ENCODE data around the gene RFK. TPM values are rescaled to one million over a fixed set of nuclear protein-coding genes. Genes with fewer than 3 reads are reported as not detected.

RFK gene
- total RNA-seq, 1 donor from 2014 or later = 16.6 TPM

DNA sequence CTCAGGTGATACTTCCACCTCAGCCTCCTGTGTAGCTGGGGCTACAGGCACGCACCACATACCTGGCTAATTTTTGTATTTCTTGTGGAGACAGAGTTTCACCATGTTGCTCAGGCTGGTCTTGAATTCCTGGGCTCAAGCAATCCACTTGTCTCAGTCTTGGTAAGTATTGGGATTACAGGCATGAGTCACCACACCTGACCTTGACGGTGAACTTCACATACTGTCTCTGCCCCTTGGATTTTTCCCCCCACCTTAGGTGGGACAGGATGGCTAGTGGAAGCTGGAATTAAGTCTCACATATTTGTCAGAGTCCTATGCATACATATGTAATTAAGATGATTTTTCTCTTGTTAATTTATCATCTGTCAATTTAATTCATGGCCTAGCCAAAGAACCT is 20.9 kb upstream of the RFK start:
- no peaks in the 10 kb centered on the region for H3K27me3 Mint-ChIP-seq (ENCODE audit: unreplicated experiment)
- TF ChIP-seq, protein P1, sequence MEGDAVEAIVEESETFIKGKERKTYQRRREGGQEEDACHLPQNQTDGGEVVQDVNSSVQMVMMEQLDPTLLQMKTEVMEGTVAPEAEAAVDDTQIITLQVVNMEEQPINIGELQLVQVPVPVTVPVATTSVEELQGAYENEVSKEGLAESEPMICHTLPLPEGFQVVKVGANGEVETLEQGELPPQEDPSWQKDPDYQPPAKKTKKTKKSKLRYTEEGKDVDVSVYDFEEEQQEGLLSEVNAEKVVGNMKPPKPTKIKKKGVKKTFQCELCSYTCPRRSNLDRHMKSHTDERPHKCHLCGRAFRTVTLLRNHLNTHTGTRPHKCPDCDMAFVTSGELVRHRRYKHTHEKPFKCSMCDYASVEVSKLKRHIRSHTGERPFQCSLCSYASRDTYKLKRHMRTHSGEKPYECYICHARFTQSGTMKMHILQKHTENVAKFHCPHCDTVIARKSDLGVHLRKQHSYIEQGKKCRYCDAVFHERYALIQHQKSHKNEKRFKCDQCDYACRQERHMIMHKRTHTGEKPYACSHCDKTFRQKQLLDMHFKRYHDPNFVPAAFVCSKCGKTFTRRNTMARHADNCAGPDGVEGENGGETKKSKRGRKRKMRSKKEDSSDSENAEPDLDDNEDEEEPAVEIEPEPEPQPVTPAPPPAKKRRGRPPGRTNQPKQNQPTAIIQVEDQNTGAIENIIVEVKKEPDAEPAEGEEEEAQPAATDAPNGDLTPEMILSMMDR (IDR thresholded peaks at IDR 0.05) = no peak
- no peak for DNase-seq (ENCODE audit: extremely low spot score, unreplicated experiment)
- peaks cover 9% of the 10 kb centered on the region for H3K9me3 Mint-ChIP-seq (ENCODE audit: unreplicated experiment)
- H3K4me3 Mint-ChIP-seq (ENCODE audit: unreplicated experiment) = no peak overlapping the region
- peaks cover 4% of the 10 kb centered on the region for H3K36me3 Mint-ChIP-seq (ENCODE audit: unreplicated experiment)
- peaks cover 25% of the 10 kb centered on the region for H3K4me1 Mint-ChIP-seq (ENCODE audit: unreplicated experiment)
- H3K27ac Mint-ChIP-seq (ENCODE audit: unreplicated experiment) = peak overlapping the region; percentile 89

DNA sequence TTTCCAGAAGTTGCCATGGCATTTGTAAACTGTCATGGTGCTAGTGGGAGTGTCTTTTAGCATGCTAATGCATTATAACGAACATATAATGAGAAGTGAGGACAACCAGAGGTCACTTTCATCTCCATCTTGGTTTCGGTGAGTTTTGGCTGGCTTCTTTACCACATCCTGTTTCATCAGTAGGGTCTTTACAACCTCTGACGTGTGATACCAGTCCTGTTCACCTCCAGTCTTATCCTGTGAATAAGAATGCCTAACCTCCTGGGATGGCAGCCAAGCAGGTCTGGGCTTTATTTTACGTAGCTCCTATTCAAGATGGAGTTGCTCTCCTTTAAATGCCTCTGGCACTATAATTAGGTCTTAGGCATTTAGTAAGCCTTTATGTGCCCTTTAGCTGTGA is 20.4 kb upstream of the RFK start:
- Mint-ChIP-seq H3K4me3 (ENCODE audit: unreplicated experiment) (no peak overlapping the region), H3K9me3 (ENCODE audit: unreplicated experiment) (peaks cover 9% of the 10 kb centered on the region), H3K27ac (ENCODE audit: unreplicated experiment) (peak overlapping the region; percentile 89), H3K36me3 (ENCODE audit: unreplicated experiment) (peaks cover 4% of the 10 kb centered on the region), H3K4me1 (ENCODE audit: unreplicated experiment) (peaks cover 25% of the 10 kb centered on the region), H3K27me3 (ENCODE audit: unreplicated experiment) (no peaks in the 10 kb centered on the region)
- TF ChIP-seq, protein P1 (IDR thresholded peaks at IDR 0.05) = no peak
- DNase-seq (ENCODE audit: extremely low spot score, unreplicated experiment) = no peak

DNA sequence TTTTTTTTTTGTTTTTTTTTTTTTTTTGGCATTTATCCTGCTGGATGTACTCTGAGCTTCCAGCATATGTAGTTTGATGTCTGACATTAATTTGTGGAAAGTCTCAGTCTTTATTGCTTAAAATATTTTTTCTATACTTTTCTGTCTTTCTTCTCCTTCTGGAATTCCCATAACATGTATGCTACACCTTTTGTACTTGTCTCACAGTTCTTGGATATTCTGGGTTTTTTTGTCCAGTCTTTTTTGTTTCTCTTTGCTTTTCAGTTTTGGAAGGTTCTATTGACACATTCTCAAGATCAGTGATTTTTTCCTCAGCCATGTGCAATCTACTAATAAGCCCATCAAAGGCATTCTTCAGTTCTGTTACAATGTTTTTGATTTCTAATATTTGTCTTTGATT is 19.4 kb upstream of the RFK start:
- peaks cover 25% of the 10 kb centered on the region for H3K4me1 Mint-ChIP-seq (ENCODE audit: unreplicated experiment)
- H3K9me3 Mint-ChIP-seq (ENCODE audit: unreplicated experiment) = peaks cover 9% of the 10 kb centered on the region
- no peak overlapping the region for H3K27ac Mint-ChIP-seq (ENCODE audit: unreplicated experiment)
- H3K27me3 Mint-ChIP-seq (ENCODE audit: unreplicated experiment) = peaks cover 2% of the 10 kb centered on the region
- peaks cover 4% of the 10 kb centered on the region for H3K36me3 Mint-ChIP-seq (ENCODE audit: unreplicated experiment)
- TF ChIP-seq, protein P1 (IDR thresholded peaks at IDR 0.05) = no peak
- DNase-seq (ENCODE audit: extremely low spot score, unreplicated experiment) = no peak
- H3K4me3 Mint-ChIP-seq (ENCODE audit: unreplicated experiment) = no peak overlapping the region

DNA sequence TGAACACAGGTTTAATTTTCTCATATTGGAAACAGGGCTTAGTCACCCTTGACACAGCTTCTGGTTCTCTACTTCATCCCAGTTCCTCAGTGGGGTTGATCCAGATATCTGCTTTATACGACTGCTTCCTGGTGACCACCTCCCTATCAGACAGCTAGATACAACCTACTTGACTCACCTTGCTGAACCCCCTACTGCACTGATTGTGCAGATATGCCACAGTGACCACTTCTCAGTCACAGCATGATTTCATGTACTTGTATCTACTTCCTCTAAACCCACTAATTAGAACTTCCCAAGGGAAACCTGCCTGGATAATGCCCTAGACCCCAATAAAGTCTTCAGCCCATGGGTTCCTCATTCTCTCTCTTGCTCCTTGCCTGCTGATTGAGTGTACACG is 18.4 kb upstream of the RFK start:
- H3K9me3 Mint-ChIP-seq (ENCODE audit: unreplicated experiment) = peaks cover 9% of the 10 kb centered on the region
- H3K27ac Mint-ChIP-seq (ENCODE audit: unreplicated experiment) = no peak overlapping the region
- H3K4me3 Mint-ChIP-seq (ENCODE audit: unreplicated experiment) = no peak overlapping the region
- TF ChIP-seq, protein P1 (IDR thresholded peaks at IDR 0.05) = no peak
- peaks cover 6% of the 10 kb centered on the region for H3K27me3 Mint-ChIP-seq (ENCODE audit: unreplicated experiment)
- H3K4me1 Mint-ChIP-seq (ENCODE audit: unreplicated experiment) = peaks cover 25% of the 10 kb centered on the region
- DNase-seq (ENCODE audit: extremely low spot score, unreplicated experiment) = no peak
- peaks cover 4% of the 10 kb centered on the region for H3K36me3 Mint-ChIP-seq (ENCODE audit: unreplicated experiment)

DNA sequence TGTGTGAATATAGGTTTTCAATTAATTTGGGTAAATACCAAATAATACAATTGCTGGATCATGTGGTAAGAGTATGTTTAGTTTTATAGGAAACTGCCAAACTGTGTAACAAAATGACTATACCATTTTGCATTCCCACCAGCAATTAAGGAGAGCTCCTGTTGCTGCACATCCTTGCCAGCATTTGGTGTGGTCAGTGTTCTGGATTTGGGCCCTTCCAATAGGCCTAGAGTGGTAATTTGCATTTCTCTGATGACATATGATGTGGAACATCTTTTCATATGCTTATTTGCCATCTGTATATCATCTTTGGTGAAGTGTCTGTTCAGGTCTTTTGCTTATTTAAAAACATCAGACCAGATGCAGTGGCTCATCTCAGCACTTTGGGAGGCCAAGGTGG is 11.6 kb upstream of the RFK start:
- H3K36me3 Mint-ChIP-seq (ENCODE audit: unreplicated experiment) = no peaks in the 10 kb centered on the region
- H3K27ac Mint-ChIP-seq (ENCODE audit: unreplicated experiment) = no peak overlapping the region
- no peak for DNase-seq (ENCODE audit: extremely low spot score, unreplicated experiment)
- H3K4me3 Mint-ChIP-seq (ENCODE audit: unreplicated experiment) = no peak overlapping the region
- no peaks in the 10 kb centered on the region for H3K9me3 Mint-ChIP-seq (ENCODE audit: unreplicated experiment)
- peaks cover 6% of the 10 kb centered on the region for H3K27me3 Mint-ChIP-seq (ENCODE audit: unreplicated experiment)
- TF ChIP-seq, protein P1 (IDR thresholded peaks at IDR 0.05) = no peak
- peaks cover 11% of the 10 kb centered on the region for H3K4me1 Mint-ChIP-seq (ENCODE audit: unreplicated experiment)

Data from osteocyte (in vitro differentiated cells).